Tibial artery (tissue), 4 donors: ENCODE measurements around the gene PAX9.

Experiments
- DNase-seq, 2 donors: peaks; one replicate each; pipeline ENCODE4 v3.0.0-alpha.2; 2019
- H3K27ac ChIP-seq, 2 donors: fragments of 200-600 bp; sonication (generic) in 1 of 2; 1 replicate in 1 of 2; 2 replicates in 1 of 2; pipeline ENCODE4 v1.5.1; 2018 to 2019; ENCODE audit warnings: mild to moderate bottlenecking in 1 of 2
- H3K27me3 ChIP-seq, 2 donors: fragments of 200-600 bp; sonication (generic) in 1 of 2; one replicate each; pipeline versions ENCODE4 v1.5.1 to v1.6.0; 2016 to 2019
- H3K36me3 ChIP-seq, 3 donors: fragments of 200-600 bp; sonication (generic) in 2 of 3; one replicate each; pipeline ENCODE4 v1.5.1; 2016 to 2019; ENCODE audit warnings: mild to moderate bottlenecking in 2 of 3
- H3K4me1 ChIP-seq, 4 donors: fragments of 200-600 bp; sonication (generic) in 2 of 4; 1 replicate in 3 of 4; 2 replicates in 1 of 4; pipeline ENCODE4 v1.5.1; 2016 to 2019
- H3K4me3 ChIP-seq, 2 donors: fragments of 200-600 bp; sonication (generic) in 1 of 2; 1 replicate in 1 of 2; 2 replicates in 1 of 2; pipeline ENCODE4 v1.5.1; 2018 to 2019; ENCODE audit warnings: mild to moderate bottlenecking in 2 of 2
- H3K9me3 ChIP-seq, 3 donors: fragments of 200-600 bp; sonication (generic) in 1 of 3; one replicate each; pipeline ENCODE4 v1.5.1; 2016 to 2019
- intact Hi-C: fragments of 100-400 bp; cut with DNase I; formaldehyde crosslinking; loops from one replicate; pipeline ENCODE4 v1.15.0; 2023; ENCODE audit warnings: low total_unique reads
- TF ChIP-seq, protein P1 (sequence below), 2 experiments: fragments of 200-600 bp in 1 of 2; fragments of 450-650 bp in 1 of 2; IDR thresholded peaks; one replicate each; pipeline ENCODE4 v1.5.1; 2017 to 2019; ENCODE audit warnings: antibody characterized with exemption in 2 of 2, mild to moderate bottlenecking in 1 of 2, moderate library complexity in 1 of 2

The PAX9 gene

GRCh38 chr14:36652542-36653201 is 9.0 kb upstream of the PAX9 start:
- TF ChIP-seq, protein P1, sequence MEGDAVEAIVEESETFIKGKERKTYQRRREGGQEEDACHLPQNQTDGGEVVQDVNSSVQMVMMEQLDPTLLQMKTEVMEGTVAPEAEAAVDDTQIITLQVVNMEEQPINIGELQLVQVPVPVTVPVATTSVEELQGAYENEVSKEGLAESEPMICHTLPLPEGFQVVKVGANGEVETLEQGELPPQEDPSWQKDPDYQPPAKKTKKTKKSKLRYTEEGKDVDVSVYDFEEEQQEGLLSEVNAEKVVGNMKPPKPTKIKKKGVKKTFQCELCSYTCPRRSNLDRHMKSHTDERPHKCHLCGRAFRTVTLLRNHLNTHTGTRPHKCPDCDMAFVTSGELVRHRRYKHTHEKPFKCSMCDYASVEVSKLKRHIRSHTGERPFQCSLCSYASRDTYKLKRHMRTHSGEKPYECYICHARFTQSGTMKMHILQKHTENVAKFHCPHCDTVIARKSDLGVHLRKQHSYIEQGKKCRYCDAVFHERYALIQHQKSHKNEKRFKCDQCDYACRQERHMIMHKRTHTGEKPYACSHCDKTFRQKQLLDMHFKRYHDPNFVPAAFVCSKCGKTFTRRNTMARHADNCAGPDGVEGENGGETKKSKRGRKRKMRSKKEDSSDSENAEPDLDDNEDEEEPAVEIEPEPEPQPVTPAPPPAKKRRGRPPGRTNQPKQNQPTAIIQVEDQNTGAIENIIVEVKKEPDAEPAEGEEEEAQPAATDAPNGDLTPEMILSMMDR (IDR thresholded peaks at IDR 0.05), result no peak
- no peak overlapping the region for H3K27ac ChIP-seq
- H3K27me3 ChIP-seq, result peaks cover 17 to 100% of the 10 kb centered on the region in 2 donors
- H3K9me3 ChIP-seq, result no peaks in the 10 kb centered on the region
- H3K36me3 ChIP-seq, result no peaks in the 10 kb centered on the region
- no peak overlapping the region for H3K4me3 ChIP-seq
- H3K4me1 ChIP-seq, result peaks cover 0 to 42% (median 25%) of the 10 kb centered on the region in 4 donors
- no peak for DNase-seq
- intact Hi-C loops, result loop anchor here (10.0 kb wide), 1 partner anchor 292 kb away; no protein-coding TSS in a partner anchor

- peaks cover 17 to 100% of the 10 kb centered on the region in 2 donors for H3K27me3 ChIP-seq
These were observed 8.2 kb upstream of the PAX9 start for GRCh38 chr14:36653413-36653812.

GRCh38 chr14:36653962-36654793 is 7.5 kb upstream of the PAX9 start:
- no peak overlapping the region for H3K27ac ChIP-seq
- TF ChIP-seq, protein P1 (IDR thresholded peaks at IDR 0.05), result no peak
- intact Hi-C loops, result loop anchor here (10.0 kb wide), 1 partner anchor 291 kb away; no protein-coding TSS in a partner anchor
- no peaks in the 10 kb centered on the region for H3K9me3 ChIP-seq
- H3K27me3 ChIP-seq, result peaks cover 20 to 100% of the 10 kb centered on the region in 2 donors
- peaks cover 0 to 45% (median 30%) of the 10 kb centered on the region in 4 donors for H3K4me1 ChIP-seq
- H3K4me3 ChIP-seq, result no peak overlapping the region
- no peaks in the 10 kb centered on the region for H3K36me3 ChIP-seq
- no peak for DNase-seq

More at GRCh38 chr14:36653413-36653812, 8.2 kb upstream of the PAX9 start:
- TF ChIP-seq, protein P1 (IDR thresholded peaks at IDR 0.05), result no peak
- Histone ChIP-seq H3K9me3 (no peaks in the 10 kb centered on the region), H3K4me1 (peaks cover 0 to 42% (median 25%) of the 10 kb centered on the region in 4 donors), H3K27ac (no peak overlapping the region), H3K36me3 (no peaks in the 10 kb centered on the region), H3K4me3 (no peak overlapping the region)
- DNase-seq, result no peak
- intact Hi-C loops, result loop anchor here (10.0 kb wide), 1 partner anchor 291 kb away; no protein-coding TSS in a partner anchor

DNA sequence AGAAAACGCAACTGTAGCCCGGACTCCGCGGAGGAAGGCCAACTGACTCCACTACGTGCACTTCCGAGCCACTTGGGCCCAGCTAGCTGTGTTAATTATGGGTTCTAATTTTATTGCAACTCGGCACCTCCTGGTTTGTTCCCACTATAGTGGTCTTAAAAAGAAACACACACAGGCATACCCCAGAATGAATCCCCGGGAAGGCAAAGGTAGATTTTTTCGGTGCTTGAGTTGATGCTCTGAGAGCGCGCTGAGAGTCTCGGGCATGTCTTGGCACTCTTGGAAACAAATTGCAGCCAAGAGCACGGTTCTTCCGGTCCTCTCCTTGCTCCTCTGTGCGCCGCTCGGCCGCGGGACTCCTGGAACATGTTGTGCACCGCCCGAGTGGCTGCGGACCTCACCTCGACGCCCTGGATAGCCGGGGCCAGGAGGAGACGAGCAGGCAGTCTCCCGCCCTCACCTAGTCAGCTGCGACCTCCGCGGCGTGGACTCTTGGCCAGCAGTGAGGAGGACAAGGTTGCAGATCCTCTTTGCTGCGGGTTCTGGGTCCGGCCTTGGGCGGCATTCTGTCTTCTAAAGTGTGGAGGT is 6.8 kb upstream of the PAX9 start:
- H3K4me1 ChIP-seq, result peaks cover 0 to 45% (median 30%) of the 10 kb centered on the region in 4 donors
- intact Hi-C loops, result loop anchor here (10.0 kb wide), 1 partner anchor 290 kb away; no protein-coding TSS in a partner anchor
- no peaks in the 10 kb centered on the region for H3K36me3 ChIP-seq
- TF ChIP-seq, protein P1 (IDR thresholded peaks at IDR 0.05), result no peak
- no peak overlapping the region for H3K4me3 ChIP-seq
- DNase-seq, result no peak
- no peaks in the 10 kb centered on the region for H3K9me3 ChIP-seq
- H3K27ac ChIP-seq, result no peak overlapping the region
- peaks cover 18 to 100% of the 10 kb centered on the region in 2 donors for H3K27me3 ChIP-seq

DNA sequence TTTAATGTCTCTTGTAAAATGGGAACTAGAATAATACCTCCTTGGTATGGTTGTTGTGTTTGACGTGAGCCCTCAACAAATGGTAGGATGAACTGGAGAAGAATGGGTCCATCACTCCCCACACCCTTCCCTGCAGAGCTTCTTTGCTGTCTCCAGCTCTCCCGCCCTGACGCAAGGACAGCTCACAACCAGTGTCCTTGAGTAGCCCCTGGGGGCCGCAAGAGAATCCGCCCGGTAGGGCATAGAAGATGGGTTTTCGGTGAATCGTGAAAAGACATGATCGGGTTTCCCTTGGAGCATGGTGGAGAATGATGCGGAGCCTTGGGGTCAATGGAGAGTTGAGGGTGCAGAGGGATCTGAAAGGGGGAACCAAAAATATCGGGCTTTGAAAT is 6.1 kb upstream of the PAX9 start:
- Histone ChIP-seq H3K4me1 (peaks cover 0 to 45% (median 30%) of the 10 kb centered on the region in 4 donors), H3K4me3 (no peak overlapping the region), H3K9me3 (no peaks in the 10 kb centered on the region), H3K27ac (no peak overlapping the region), H3K27me3 (peaks cover 18 to 100% of the 10 kb centered on the region in 2 donors), H3K36me3 (no peaks in the 10 kb centered on the region)
- DNase-seq, result no peak
- intact Hi-C loops, result loop anchor here (10.0 kb wide), 1 partner anchor 289 kb away; no protein-coding TSS in a partner anchor
- TF ChIP-seq, protein P1 (IDR thresholded peaks at IDR 0.05), result no peak
